Spleen (tissue), 7 donors: ENCODE measurements around the gene RYR2.

Source experiments
- CTCF ChIP-seq, 11 experiments: fragments of 200-600 bp in 7 of 11; fragments of 450-650 bp in 4 of 11; sonication (generic) in 4 of 11; IDR thresholded peaks in 8 of 11; conservative IDR thresholded peaks in 3 of 11; 1 replicate in 7 of 11; 2 replicates in 4 of 11; pipeline versions ENCODE4 v1.4.0 to v1.8.0; 2016 to 2021; ENCODE audit warnings: antibody characterized with exemption in 11 of 11, inconsistent platforms in 4 of 11, mild to moderate bottlenecking in 1 of 11
- POLR2A ChIP-seq, 3 donors: fragments of 450-650 bp; IDR thresholded peaks; one replicate each; pipeline ENCODE4 v1.5.1; 2017; ENCODE audit warnings: antibody characterized with exemption in 3 of 3, mild to moderate bottlenecking in 1 of 3
- POLR2AphosphoS5 ChIP-seq, 3 donors: sonication (generic); formaldehyde crosslinking; IDR thresholded peaks; one replicate each; pipeline ENCODE4 v1.5.1; 2017; ENCODE audit warnings: antibody characterized with exemption in 3 of 3
- donor health status: DM: no; HTN: no; CAD: no; lungs with moderate emphysema.
- donor health status: DM: no; HTN: no; CAD: no.
- donor health status: DM: no; HTN: no; CAD: no.

- no peak for TF ChIP-seq CTCF (IDR thresholded peaks at IDR 0.05 in 8 of 11, conservative IDR thresholded peaks at IDR 0.05 in 3 of 11)
- no peak for TF ChIP-seq POLR2A (IDR thresholded peaks at IDR 0.05)
- no peak for TF ChIP-seq POLR2AphosphoS5 (IDR thresholded peaks at IDR 0.05)
Measured at GRCh38 chr1:237431448-237431847, 389.5 kb downstream of the RYR2 start.
